Parathyroid adenoma (tissue), 2 donors: ENCODE measurements around the gene YTHDC2.

Experiments used
- H2AFZ ChIP-seq: fragments of 300-600 bp; sonication (generic); one replicate; pipeline ENCODE4 v1.7.0; 2017; ENCODE audit warnings: antibody characterized with exemption, mild to moderate bottlenecking
- H3K27ac ChIP-seq: fragments of 300-600 bp; sonication (generic); one replicate; pipeline ENCODE4 v1.7.0; 2017
- H3K27me3 ChIP-seq: fragments of 300-600 bp; sonication (generic); one replicate; pipeline ENCODE4 v1.7.0; 2017; ENCODE audit warnings: low read length; ENCODE audit not compliant: control insufficient read depth, insufficient read depth
- H3K36me3 ChIP-seq: fragments of 300-600 bp; sonication (generic); one replicate; pipeline ENCODE4 v1.7.0; 2017; ENCODE audit warnings: low read length; ENCODE audit not compliant: control insufficient read depth, insufficient read depth
- H3K4me1 ChIP-seq: fragments of 300-600 bp; sonication (generic); one replicate; pipeline ENCODE4 v1.7.0; 2017; ENCODE audit warnings: control low read depth
- H3K4me2 ChIP-seq: fragments of 300-600 bp; sonication (generic); one replicate; pipeline ENCODE4 v1.7.0; 2017; ENCODE audit warnings: low read length
- H3K4me3 ChIP-seq: fragments of 300-600 bp; sonication (generic); one replicate; pipeline ENCODE4 v1.7.0; 2017; ENCODE audit warnings: low read depth, low read length
- H3K79me2 ChIP-seq: fragments of 300-600 bp; sonication (generic); one replicate; pipeline ENCODE4 v1.7.0; 2017; ENCODE audit warnings: control low read depth
- H3K9ac ChIP-seq: fragments of 300-600 bp; sonication (generic); one replicate; pipeline ENCODE4 v1.7.0; 2017; ENCODE audit warnings: mild to moderate bottlenecking
- H3K9me3 ChIP-seq: fragments of 300-600 bp; sonication (generic); one replicate; pipeline ENCODE4 v1.7.0; 2017; ENCODE audit warnings: low read length; ENCODE audit not compliant: control insufficient read depth
- CTCF ChIP-seq: fragments of 300-600 bp; sonication (generic); IDR thresholded peaks from one replicate; pipeline ENCODE4 v1.7.0; 2017; ENCODE audit warnings: antibody characterized with exemption, mild to moderate bottlenecking
- donor health status: primary hyperparathyroidism.

YTHDC2 gene

GRCh38 chr5:113512341-113512740 lies 1.2 kb upstream of the YTHDC2 start:
- TF ChIP-seq CTCF, result no peak
- no peaks in the 10 kb centered on the region for H3K79me2 ChIP-seq
- no peak overlapping the region for H3K9ac ChIP-seq
- H3K4me3 ChIP-seq, result no peak overlapping the region
- H3K4me1 ChIP-seq, result no peaks in the 10 kb centered on the region
- no peaks in the 10 kb centered on the region for H3K36me3 ChIP-seq
- H3K9me3 ChIP-seq, result no peaks in the 10 kb centered on the region
- H3K27ac ChIP-seq, result no peak overlapping the region
- no peak overlapping the region for H3K4me2 ChIP-seq
- H2AFZ ChIP-seq, result no peak overlapping the region
- no peaks in the 10 kb centered on the region for H3K27me3 ChIP-seq

DNA sequence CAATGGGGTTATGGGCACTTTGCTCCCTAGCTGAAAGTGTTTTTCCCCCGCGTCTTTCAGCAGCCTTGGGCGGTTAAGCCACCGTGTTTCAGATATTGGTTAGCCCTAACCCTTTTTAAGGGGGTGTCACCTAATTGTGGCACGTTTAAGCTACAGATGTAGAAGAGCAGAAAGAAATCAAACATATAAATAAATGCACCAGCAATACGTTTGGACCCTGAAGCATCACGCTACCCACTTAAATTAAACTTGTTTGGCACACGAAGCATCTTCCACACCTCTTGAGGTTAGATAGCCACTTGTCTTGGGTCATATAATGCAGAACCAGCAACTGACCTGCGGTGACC lies 768 bp downstream of the YTHDC2 start:
- H3K4me1 ChIP-seq, result no peaks in the 10 kb centered on the region
- H3K4me2 ChIP-seq, result peak overlapping the region; percentile 88
- H3K79me2 ChIP-seq, result no peaks in the 10 kb centered on the region
- H3K27ac ChIP-seq, result peak overlapping the region; percentile 93
- H2AFZ ChIP-seq, result peak overlapping the region; percentile 89
- H3K4me3 ChIP-seq, result peak overlapping the region; percentile 72
- no peaks in the 10 kb centered on the region for H3K9me3 ChIP-seq
- H3K9ac ChIP-seq, result peak overlapping the region; percentile 87
- H3K36me3 ChIP-seq, result no peaks in the 10 kb centered on the region
- no peak for TF ChIP-seq CTCF
- H3K27me3 ChIP-seq, result no peaks in the 10 kb centered on the region

GRCh38 chr5:113518884-113519283 lies 5.4 kb downstream of the YTHDC2 start:
- Histone ChIP-seq H3K27me3 (no peaks in the 10 kb centered on the region), H3K4me3 (no peak overlapping the region), H3K4me1 (no peaks in the 10 kb centered on the region), H3K79me2 (peaks cover 11% of the 10 kb centered on the region), H3K9ac (no peak overlapping the region), H3K4me2 (no peak overlapping the region), H2AFZ (no peak overlapping the region), H3K9me3 (no peaks in the 10 kb centered on the region), H3K27ac (no peak overlapping the region), H3K36me3 (no peaks in the 10 kb centered on the region)
- no peak for TF ChIP-seq CTCF

- Histone ChIP-seq H3K4me3 (no peak overlapping the region), H3K9ac (no peak overlapping the region), H3K79me2 (peaks cover 11% of the 10 kb centered on the region), H3K4me2 (no peak overlapping the region), H3K36me3 (no peaks in the 10 kb centered on the region), H3K4me1 (no peaks in the 10 kb centered on the region), H3K27ac (no peak overlapping the region), H3K27me3 (no peaks in the 10 kb centered on the region), H2AFZ (no peak overlapping the region), H3K9me3 (no peaks in the 10 kb centered on the region)
- TF ChIP-seq CTCF, result no peak
Observed at GRCh38 chr5:113519412-113519811, 5.9 kb downstream of the YTHDC2 start.

DNA sequence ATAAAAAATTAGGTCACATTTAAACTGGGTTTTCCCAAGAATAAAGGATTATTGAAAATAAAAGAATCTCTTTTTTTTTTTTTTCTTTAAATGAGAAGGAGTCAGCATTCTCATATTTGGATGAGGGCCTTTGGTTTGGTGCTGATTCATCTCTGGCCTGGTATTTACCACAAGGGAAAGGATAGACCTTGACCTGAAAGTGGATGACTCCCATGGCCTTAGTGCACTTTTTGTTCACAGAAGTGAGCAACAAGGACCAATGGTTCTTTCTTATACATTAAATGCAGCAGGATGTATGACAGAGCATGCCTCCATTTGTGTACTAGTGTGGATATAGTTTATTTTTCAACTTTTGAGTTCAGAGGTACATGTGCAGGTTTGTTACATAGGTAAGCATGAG lies 6.9 kb downstream of the YTHDC2 start:
- H3K4me1 ChIP-seq, result no peaks in the 10 kb centered on the region
- TF ChIP-seq CTCF, result no peak

More for the DNA sequence above, 6.9 kb downstream of the YTHDC2 start:
- Histone ChIP-seq H3K9me3 (no peaks in the 10 kb centered on the region), H3K27me3 (no peaks in the 10 kb centered on the region), H3K4me2 (no peak overlapping the region), H2AFZ (no peak overlapping the region), H3K79me2 (peaks cover 11% of the 10 kb centered on the region), H3K27ac (no peak overlapping the region), H3K4me3 (no peak overlapping the region), H3K9ac (no peak overlapping the region), H3K36me3 (no peaks in the 10 kb centered on the region)
